NCI-H524 treated with DMSO at 0.1 percent for 48 hours (cell line): ENCODE results near the gene RERE.

ENCODE experiments used
- DNase-seq: peaks from one replicate; lab custom pipeline; 2025; lab: John Stamatoyannopoulos, UW

The RERE gene

GRCh38 chr1:8571200-8571984 is 246.0 kb downstream of the RERE start:
- no peak for DNase-seq

DNA sequence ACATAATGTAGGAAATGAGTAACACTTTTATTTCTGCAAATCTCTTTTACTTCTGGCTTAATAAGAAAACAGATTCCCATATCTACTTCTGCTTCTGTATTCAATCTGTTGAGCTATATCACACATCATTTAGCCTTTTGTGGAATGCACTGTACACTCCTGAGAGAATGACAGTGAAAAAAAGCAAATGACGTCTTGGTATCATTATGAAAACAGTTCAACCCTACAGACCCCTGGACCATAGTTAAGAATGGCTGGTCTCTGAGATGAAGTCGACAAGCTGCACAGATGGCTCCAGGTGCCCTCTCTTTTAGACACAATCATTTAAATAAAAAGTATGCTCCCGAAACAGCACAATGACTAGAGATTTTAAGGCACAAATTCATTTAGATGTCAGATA is 247.0 kb downstream of the RERE start:
- DNase-seq: no peak

DNA sequence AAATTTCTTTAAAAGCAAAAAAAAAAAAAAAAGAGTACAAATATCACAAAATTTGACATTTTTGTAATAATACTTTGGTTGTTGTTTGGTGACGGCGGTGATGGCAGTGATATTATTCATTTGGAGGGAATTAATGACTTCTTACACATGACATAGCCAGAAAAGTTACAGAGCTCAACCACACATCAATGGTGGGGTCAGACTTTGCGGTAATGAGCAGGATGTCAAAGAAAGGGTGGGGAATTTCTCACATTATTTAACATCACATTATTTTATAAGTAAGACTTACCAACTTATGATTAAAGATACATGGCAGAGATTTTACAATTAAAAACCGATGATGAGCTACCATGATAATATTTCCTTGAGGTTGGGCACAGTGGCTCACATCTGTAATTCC is 248.2 kb downstream of the RERE start:
- DNase-seq: no peak

DNA sequence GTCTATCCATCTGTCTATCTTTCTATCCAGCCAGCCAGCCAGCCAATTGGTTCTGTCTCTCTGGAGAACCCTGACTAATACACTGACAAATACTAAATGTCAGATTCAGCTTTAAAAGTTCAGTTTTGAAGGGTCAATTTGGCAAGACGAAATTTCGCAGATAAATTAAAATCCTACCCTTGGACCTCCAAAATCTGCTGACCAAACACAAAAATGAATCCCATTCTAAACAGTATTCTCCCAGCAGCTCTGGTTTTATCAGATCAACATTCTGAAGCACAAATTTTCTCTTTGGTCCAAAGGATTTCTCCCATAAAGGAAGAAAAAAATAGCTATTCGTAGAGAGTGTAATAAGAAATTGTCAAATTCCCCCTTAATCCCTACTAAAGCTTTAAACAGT is 248.6 kb downstream of the RERE start:
- DNase-seq: no peak

DNA sequence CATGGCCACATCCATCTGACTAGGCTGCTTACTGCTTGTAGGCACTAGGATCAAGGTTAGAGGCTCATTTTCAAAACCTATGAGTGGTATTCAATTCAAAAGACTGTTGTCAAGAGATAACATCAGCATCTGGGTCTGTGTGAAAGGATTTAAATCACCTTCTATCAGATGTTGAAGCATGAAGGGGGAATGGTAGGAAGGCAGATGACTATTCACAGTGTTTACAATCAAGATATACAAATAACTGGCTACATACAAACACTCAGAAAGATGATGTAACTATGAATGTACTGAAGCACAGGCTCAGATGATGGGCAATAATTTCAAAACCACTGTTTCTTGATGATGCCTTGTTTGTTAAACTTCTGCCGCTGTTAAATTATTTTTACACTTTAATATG is 250.3 kb downstream of the RERE start:
- no peak for DNase-seq

DNA sequence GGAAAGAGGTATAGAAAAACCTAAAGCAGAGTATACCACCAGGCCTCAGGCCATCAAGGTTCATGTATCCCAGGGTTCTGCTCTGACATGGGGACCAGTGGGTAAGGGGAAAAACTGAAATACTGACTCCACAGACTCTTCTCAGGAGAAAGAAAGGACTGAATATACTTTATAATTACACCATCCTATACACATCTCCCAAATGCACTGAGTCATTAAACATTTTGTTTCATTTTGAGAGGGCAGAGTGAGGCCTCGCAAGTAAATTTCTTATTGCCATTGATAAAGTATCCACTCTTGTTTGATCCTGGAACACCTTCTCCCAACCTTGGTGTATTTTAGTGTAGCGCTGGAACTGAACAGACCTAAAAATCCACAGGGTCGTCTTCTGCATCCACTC is 251.6 kb downstream of the RERE start:
- DNase-seq: no peak

DNA sequence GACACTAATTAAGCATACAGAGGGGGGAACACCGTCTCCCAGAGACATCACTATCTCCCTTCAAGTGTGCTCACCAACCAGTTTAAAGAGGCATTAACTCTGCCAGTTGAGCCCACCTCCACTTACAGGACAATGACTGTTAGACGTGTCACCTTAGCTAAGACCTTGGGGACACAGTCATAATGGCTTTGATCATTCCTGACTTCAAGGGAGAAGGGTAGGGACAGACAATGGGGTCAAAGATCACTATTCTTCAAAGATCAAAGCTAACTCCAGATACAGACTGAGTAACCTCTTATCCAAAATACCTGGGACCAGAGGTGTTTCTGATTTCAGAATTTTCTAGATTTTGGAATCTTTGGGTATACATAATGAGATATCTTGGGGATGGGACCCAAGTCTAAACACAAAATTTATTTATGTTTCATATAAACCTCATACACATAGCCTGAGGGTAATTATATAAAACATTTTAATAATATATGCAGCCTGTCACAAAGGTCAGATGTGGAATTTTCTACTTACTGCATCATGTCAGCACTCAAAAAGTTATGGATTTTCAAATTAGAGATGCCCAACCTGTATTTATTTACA is 253.4 kb downstream of the RERE start:
- DNase-seq: no peak

DNA sequence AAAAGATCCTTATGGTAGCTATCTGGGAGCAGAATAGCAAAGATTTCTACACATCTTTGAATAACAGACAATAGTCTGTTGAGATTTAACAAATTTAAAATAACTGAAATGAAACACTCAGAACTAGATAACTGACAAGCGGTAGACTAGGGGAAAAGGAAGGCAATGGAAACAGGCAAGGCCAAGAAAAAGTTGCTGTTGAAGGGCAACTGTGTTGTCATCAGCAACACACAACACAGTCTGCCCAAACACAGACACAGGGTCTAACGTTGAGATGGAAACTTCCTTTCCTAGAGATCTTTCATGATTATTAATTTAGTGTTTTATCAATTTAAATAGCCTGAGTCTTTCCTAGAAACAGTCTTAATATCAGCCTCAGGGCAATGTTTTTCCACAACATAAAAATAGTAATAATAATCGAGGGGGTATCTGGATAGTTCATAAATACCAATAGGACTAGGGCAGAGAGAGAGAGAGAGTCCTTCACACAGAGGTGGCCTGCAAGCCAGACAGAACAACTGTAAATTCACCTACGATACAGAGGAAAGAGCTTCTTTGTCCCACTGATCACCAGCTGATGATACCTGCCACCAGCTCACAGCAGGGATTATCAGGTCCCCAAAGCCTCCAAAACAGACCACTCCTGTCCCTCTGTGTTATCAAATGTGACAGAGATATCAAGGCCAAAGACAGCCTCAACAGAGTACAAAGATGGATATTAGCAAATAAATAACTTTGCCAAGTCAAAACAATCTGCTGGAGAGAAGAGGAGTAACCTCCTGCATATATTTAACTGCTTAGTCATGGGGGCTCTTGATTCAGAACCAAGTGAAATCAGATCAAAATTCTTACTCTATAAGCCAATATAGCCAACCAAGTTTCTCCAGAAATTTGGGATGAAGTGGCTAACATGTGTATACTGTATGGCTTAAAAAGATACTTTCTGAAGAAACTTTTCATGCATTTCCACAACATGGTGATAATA is 254.3 kb downstream of the RERE start:
- peak; percentile 15 for DNase-seq

DNA sequence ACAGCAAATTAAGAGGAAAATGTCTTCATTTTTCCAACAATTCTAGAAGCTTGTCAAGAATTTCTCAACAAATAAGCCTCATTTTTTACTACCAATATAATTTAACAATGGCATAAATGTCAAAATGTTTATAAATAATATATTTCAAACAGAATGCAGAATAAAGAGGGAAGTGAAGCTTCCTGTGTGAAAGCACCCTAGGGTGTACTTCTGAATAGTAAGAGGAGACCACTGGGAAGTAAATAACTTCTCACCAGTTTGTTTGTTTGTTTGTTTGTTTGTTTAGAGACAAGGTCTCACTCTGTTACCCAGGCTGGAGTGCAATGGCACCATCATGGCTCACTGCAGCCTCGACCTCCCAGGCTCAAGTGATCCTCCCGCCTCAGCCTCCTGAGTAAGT is 255.2 kb downstream of the RERE start:
- DNase-seq: no peak

DNA sequence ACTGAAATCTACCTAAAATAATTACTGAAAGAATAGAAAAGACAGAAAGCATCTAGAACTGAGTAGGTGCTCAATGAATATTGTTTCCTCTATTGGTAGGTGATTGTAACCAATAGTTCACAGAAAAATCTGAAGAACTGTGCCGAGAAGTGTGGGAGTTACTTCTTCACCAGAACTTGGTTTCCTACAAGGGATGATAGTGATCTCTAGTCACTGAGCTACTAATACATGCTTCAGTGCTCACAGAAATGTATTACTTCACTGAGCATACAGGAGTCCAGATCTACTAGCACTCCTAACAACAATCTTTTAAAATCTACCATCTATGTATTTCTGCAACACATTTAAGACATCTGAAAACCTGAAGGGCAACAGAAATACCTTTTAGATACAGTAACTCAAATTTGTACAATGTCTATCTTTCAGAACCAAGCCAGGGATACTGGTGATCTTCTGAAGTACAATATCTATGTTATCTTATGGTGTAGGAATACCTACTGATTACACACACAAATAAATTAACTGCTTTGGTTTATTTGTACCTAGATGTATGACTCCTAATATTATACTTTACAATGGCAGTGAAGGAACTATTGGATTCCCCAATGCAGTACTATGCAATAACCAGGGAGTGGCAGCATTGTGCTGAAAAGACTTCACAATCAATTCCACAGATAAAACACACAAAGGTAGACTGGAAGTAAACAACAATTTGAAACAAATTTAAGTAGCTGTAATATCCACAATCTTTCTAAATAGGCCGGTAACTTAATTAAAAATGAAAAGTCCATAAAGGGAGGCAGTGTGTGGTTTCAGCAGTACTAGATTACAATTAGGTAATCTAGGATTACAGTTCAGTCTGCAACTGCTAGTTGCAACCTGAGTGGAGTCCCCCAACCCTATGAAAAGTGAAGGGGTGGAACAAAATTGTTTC is 256.6 kb downstream of the RERE start:
- DNase-seq: no peak

DNA sequence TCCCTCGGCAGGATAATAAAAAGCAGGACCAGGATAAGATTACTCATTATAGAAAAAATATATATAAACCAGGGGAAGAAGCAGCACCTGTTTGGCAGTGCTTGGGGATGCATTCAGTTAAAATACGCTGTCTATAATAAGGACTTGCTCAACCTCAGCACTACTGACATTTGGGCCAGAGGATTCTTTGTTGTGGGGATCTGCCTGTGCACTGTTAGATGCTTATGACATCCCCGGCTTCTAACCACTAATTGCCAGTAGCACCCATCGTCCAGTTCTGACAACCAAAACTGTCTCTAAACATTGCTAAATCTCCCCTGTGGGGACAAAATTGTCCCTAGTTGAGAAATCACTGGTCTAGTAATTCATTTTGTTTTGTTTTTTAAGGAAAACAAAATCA is 257.4 kb downstream of the RERE start:
- DNase-seq: no peak

DNA sequence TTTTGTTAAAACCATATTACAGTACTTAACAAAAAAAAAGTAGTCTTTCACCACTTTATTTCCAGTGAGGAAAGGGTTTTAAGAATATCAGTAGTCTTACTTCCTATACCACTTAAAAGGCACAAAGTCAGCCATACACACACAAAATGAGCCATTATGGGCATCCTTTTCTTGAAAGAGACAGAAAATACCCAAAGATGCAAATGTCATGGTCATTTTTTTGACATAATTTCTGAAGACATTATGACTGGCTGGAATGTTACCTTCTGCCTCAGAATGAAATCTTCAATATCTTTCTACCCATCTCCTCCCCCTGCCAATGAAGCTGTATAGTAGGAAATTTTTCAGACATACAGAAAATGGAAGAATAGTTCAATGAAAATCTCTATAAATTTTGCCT is 261.9 kb downstream of the RERE start:
- DNase-seq: no peak

GRCh38 chr1:8554956-8555534 is 262.4 kb downstream of the RERE start:
- DNase-seq: no peak

GRCh38 chr1:8552820-8553397 is 264.5 kb downstream of the RERE start:
- DNase-seq: no peak

- DNase-seq: no peak
Measured at GRCh38 chr1:8551613-8552489, 265.6 kb downstream of the RERE start.

DNA sequence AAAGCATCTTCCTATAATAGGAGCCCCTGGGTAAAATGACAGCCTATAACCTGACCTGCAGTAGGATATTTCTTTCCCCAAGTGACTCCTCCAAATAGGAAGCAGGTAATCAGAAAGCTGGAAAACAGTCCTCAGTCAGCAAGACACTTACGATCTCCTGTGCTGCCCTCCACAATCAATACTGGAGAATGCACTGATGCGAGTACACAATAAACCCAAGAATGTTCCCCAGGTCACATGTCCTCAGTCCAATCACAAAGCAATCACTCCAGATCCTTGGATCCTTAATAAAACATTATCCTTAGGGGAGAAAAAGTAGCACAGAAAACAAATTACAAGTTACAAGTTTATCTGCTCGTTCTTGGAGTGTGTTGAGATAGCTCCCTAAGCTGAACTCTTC is 266.4 kb downstream of the RERE start:
- no peak for DNase-seq

DNA sequence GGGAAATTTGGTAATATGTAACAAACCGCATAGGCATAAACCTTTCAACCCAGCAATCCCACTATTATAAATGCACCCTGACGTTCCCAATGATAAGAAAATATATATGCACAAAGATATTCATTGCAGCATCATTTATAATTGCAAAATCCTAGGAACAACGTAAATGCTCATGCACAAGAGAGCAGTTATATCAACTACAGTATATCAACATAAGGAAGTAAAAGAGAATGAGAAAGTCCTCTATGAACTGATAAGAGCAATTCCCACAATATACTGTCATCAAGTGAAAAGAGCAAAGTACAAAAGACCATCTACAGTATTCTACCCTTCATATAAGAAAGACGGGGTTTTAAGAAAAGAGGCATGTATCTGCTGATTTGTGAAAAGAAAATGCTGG is 269.6 kb downstream of the RERE start:
- DNase-seq: no peak

DNA sequence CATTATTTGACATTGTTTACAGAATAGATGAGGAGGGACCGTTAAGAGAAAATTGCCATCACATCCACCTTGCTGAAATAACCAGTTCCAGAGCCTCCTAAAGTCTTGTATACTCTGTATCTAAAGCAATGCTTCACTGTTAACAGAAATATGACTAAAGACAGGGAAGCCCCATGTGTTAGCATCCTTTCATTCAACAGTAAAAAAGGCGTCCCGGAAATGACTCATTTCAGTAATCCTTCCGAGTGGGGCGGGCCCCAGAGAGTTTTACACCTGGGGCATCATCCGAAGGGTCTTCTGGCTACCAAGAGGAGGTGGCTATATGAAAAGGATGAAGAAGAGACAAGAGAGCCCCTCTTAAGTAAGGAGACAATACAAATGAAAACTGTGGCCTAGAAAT is 272.4 kb downstream of the RERE start:
- DNase-seq: no peak

DNA sequence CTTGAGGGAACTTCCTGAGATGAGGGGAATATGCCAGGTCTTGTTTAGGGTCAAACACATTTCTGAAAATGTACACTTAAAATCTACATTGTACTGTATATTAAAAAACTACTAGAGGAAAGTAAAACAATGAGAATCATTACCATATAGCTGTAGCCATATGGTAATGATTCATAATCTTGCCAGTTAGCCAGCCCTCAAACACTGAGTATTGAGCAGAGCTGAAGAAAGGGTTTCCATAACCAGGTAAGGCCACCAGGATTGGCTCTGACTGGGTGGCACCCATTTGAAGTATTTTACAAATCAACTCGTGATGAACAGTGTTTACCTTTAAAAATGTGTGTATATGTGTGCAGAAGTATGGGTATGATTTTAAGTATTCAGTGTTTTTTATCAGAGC is 272.8 kb downstream of the RERE start:
- DNase-seq: no peak

DNA sequence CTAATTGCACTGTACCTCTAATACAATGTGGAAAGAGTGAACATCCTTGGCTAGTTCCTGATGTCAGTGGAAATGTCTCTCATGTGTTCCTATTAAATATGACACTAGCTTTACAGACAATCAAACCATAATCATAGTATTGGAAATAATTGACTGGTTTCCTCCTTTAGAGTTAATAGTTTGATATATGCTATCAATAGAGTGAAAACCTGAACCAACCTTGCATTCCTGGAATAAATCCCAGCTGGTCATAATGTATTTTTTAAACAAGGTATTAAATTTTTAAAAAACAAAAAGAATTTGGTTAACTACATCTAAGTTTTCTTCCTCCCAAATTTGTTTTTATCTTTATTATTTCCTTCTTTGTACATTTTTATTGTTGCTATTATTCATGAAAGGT is 273.5 kb downstream of the RERE start:
- DNase-seq: no peak
